ENCODE data around the gene STRAP. TPM values are rescaled to one million over a fixed set of nuclear protein-coding genes. Genes with fewer than 3 reads are reported as not detected.
A peak's percentile ranks its signal among the peaks of the same experiment; 100 is the strongest.

The STRAP gene
- total RNA-seq, 6 donors from 2014 or later: 16.8 to 68.4 (median 53.9) TPM

DNA sequence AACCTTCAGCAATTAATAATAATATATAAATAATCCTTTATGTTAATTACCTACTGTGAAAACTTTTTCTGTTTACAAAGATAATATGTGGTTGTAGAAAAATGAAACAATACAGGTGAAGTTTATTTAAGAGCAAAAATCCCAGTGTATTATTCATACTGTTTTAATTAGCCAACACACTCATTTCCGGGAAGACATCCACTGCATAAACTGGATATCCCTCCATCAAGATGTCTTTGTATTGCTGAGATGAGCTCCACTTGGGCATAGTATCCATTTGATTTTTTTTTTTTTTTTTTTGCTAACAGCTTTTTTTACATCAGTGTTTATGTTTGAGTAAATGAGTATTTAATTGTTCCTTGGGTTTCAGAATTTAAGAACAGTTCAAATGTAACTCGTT, 15.2 kb downstream of the STRAP start:
- peaks cover 16 to 88% (median 29%) of the 10 kb centered on the region in 4 donors for H3K36me3 ChIP-seq
- TF ChIP-seq, protein P1, sequence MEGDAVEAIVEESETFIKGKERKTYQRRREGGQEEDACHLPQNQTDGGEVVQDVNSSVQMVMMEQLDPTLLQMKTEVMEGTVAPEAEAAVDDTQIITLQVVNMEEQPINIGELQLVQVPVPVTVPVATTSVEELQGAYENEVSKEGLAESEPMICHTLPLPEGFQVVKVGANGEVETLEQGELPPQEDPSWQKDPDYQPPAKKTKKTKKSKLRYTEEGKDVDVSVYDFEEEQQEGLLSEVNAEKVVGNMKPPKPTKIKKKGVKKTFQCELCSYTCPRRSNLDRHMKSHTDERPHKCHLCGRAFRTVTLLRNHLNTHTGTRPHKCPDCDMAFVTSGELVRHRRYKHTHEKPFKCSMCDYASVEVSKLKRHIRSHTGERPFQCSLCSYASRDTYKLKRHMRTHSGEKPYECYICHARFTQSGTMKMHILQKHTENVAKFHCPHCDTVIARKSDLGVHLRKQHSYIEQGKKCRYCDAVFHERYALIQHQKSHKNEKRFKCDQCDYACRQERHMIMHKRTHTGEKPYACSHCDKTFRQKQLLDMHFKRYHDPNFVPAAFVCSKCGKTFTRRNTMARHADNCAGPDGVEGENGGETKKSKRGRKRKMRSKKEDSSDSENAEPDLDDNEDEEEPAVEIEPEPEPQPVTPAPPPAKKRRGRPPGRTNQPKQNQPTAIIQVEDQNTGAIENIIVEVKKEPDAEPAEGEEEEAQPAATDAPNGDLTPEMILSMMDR (IDR thresholded peaks at IDR 0.05): no peak

DNA sequence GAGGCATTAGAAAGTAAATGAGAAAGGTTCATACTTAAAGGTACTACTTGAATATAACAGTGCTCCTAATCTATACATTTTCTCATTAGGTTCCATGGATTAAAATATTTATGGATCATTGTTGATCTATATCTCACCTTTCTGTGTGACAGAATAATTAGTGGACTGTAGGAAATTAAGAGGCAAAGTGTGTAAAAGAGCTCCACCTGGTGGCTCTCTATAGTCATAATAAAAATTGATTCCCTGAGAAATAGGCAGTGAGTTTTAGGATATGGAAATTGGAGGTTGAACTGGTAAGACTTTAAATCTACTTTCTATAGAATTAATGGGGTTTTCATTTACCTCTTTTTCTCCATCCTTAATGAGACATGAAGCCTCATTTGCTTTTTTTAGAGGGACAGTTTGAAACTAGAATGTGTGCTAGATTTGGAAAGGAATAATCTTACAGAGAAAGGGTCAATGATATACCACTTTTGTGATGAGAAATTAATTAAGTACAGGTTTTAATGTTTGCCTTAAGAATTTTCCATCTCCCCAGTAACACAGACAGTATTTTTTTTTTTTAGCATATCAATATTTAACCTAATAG, 17.2 kb downstream of the STRAP start:
- TF ChIP-seq POLR2A (IDR thresholded peaks at IDR 0.05): no peak
- TF ChIP-seq, protein P1 (IDR thresholded peaks at IDR 0.05): peak; percentile 11 to 58 (median 52)
- peak overlapping the region in 1 of 4 donors; percentile 15 for H3K27ac ChIP-seq
- peaks cover 0 to 2% (median 0%) of the 10 kb centered on the region in 4 donors for H3K4me1 ChIP-seq
- no peaks in the 10 kb centered on the region for H3K9me3 ChIP-seq
- DNase-seq (no peak), ATAC-seq (ENCODE audit: low FRiP score in 2 of 2) (peak in 1 of 2 donors; percentile 71)
- H3K36me3 ChIP-seq: peaks cover 14 to 90% (median 33%) of the 10 kb centered on the region in 4 donors
- no peak overlapping the region for H3K4me3 ChIP-seq
- H3K27me3 ChIP-seq: no peaks in the 10 kb centered on the region

More for the DNA sequence above, 15.2 kb downstream of the STRAP start:
- H3K27ac ChIP-seq: no peak overlapping the region
- H3K4me1 ChIP-seq: peaks cover 0 to 2% (median 0%) of the 10 kb centered on the region in 4 donors
- no peaks in the 10 kb centered on the region for H3K27me3 ChIP-seq
- no peaks in the 10 kb centered on the region for H3K9me3 ChIP-seq
- H3K4me3 ChIP-seq: no peak overlapping the region
- 68 to 73% methylated on average over 2 of the region's 2 CpGs for WGBS, 2 donors
- DNase-seq: no peak
- no peak for ATAC-seq (ENCODE audit: low FRiP score in 2 of 2)

DNA sequence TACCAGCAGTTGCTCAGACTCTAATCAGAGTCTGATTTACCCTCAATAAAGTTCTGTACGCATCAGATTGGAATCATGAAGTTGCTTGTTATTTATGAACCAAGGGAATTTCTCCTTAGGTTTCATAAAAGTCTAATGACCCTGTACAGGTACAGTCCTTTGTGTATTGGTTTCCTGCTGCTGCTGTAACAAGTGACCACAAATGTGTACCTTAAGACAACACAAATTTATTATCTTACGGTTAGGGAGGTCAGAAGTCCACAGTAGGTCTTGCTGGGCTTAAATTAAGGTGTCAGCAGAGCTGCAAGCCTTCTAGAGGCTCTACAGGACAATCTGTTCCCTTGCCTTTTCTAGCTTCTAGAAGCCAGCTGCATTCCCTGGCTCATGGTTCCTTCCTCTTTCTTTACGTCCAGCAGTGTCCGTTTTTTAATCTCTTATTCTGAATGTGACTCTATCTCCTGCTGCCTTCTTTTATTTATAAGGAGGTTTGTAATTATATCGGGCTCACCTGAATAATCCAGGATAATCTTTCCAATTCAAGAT, 22.3 kb downstream of the STRAP start:
- no peaks in the 10 kb centered on the region for H3K27me3 ChIP-seq
- H3K4me1 ChIP-seq: no peaks in the 10 kb centered on the region
- peaks cover 4 to 67% (median 28%) of the 10 kb centered on the region in 4 donors for H3K36me3 ChIP-seq
- DNase-seq: no peak
- ATAC-seq (ENCODE audit: low FRiP score in 2 of 2): peak in 1 of 2 donors; percentile 68
- H3K4me3 ChIP-seq: no peak overlapping the region
- WGBS, 2 donors: 87 to 91% methylated on average over 5 of the region's 5 CpGs
- H3K27ac ChIP-seq: peak overlapping the region in 1 of 4 donors; percentile 5
- TF ChIP-seq POLR2AphosphoS5 (IDR thresholded peaks at IDR 0.05) (no peak), POLR2A (IDR thresholded peaks at IDR 0.05) (no peak), EP300 (IDR thresholded peaks at IDR 0.05) (no peak)
- TF ChIP-seq, protein P1 (IDR thresholded peaks at IDR 0.05): no peak
- no peaks in the 10 kb centered on the region for H3K9me3 ChIP-seq

DNA sequence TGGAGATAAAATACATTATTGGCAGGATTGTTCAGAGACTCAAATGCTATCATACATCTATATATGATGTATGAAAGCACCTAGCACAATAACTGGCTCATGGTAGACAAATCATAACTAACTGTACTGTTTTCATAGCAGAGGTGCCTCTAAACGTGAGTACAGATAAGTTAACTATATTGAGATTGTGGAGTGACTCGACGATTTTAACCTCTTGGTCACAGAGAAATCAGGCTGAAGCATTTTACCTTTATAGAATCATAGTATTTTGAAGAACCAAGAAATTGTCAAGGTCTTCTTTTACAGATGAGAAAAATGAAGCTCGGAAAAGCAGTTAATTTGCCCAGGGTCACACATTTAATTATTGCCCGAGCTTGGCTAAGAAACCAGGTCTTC, 28.3 kb downstream of the STRAP start:
- H3K4me1 ChIP-seq: peaks cover 0 to 18% (median 10%) of the 10 kb centered on the region in 4 donors
- H3K9me3 ChIP-seq: no peaks in the 10 kb centered on the region
- WGBS, 2 donors: 73 to 78% methylated on average over 5 of the region's 5 CpGs
- TF ChIP-seq POLR2AphosphoS5 (IDR thresholded peaks at IDR 0.05): no peak
- TF ChIP-seq, protein P1 (IDR thresholded peaks at IDR 0.05): no peak
- H3K36me3 ChIP-seq: peaks cover 0 to 12% (median 1%) of the 10 kb centered on the region in 4 donors
- peak overlapping the region; percentile 92 to 98 (median 93) for H3K27ac ChIP-seq
- DNase-seq (no peak), ATAC-seq (ENCODE audit: low FRiP score in 2 of 2) (no peak)
- peak overlapping the region in 2 of 4 donors; percentile 64 to 68 for H3K4me3 ChIP-seq
- no peaks in the 10 kb centered on the region for H3K27me3 ChIP-seq
